Tibial nerve (tissue), 4 donors: ENCODE measurements around the gene GJA8. TPM values are rescaled to one million over a fixed set of nuclear protein-coding genes. Genes with fewer than 3 reads are reported as not detected.

Experiments used
- DNase-seq, 2 donors: peaks; one replicate each; pipeline ENCODE4 v3.0.0-alpha.2; 2019; ENCODE audit warnings: low spot score in 2 of 2
- H3K27ac ChIP-seq, 4 donors: fragments of 200-600 bp; sonication (generic) in 3 of 4; one replicate each; pipeline ENCODE4 v1.5.1; 2017 to 2019; ENCODE audit warnings: mild to moderate bottlenecking in 1 of 4
- H3K27me3 ChIP-seq, 2 donors: fragments of 200-600 bp; sonication (generic) in 1 of 2; one replicate each; pipeline versions ENCODE4 v1.5.1 to v1.6.0; 2017 to 2019
- H3K36me3 ChIP-seq, 3 donors: fragments of 200-600 bp; sonication (generic); one replicate each; pipeline ENCODE4 v1.5.1; 2018 to 2019
- H3K4me1 ChIP-seq, 4 donors: fragments of 200-600 bp; sonication (generic) in 3 of 4; one replicate each; pipeline ENCODE4 v1.5.1; 2017 to 2019
- H3K4me3 ChIP-seq, 4 donors: fragments of 200-600 bp; sonication (generic) in 3 of 4; one replicate each; pipeline ENCODE4 v1.5.1; 2017 to 2019; ENCODE audit warnings: mild to moderate bottlenecking in 1 of 4, moderate library complexity in 1 of 4
- H3K9me3 ChIP-seq, 4 donors: fragments of 200-600 bp; sonication (generic) in 3 of 4; one replicate each; pipeline ENCODE4 v1.5.1; 2017 to 2019
- CTCF ChIP-seq, 5 experiments: fragments of 200-600 bp in 3 of 5; fragments of 450-650 bp in 2 of 5; sonication (generic) in 3 of 5; IDR thresholded peaks; one replicate each; pipeline ENCODE4 v1.5.1; 2016 to 2019; ENCODE audit warnings: antibody characterized with exemption in 5 of 5, mild to moderate bottlenecking in 3 of 5, moderate library complexity in 2 of 5
- EP300 ChIP-seq, 2 donors: sonication (generic); formaldehyde crosslinking; IDR thresholded peaks; one replicate each; pipeline ENCODE4 v1.6.1; 2017; ENCODE audit warnings: antibody characterized with exemption in 2 of 2, mild to moderate bottlenecking in 1 of 2
- POLR2A ChIP-seq, 2 donors: fragments of 450-650 bp; IDR thresholded peaks; one replicate each; pipeline ENCODE4 v1.6.1; 2017; ENCODE audit warnings: antibody characterized with exemption in 2 of 2, mild to moderate bottlenecking in 2 of 2, moderate library complexity in 2 of 2
- WGBS, 2 donors: methylation state at CpG; one replicate each; pipeline ENCODE4 v1.1.5; 2018; 5-methylcytosine and 5-hydroxymethylcytosine counted together
- total RNA-seq, 4 donors: library from RNA; depleted of rRNA; stranded (reverse); fragments of >200 nt; gene quantifications; one replicate each; pipeline ENCODE4 v1.1.0, GENCODE V29; 2016

Gene GJA8
- total RNA-seq, 4 donors from 2014 or later, result not detected

GRCh38 chr1:147895123-147895522 lies 7.5 kb upstream of the GJA8 start:
- H3K4me3 ChIP-seq, result no peak overlapping the region
- no peaks in the 10 kb centered on the region for H3K36me3 ChIP-seq
- H3K27ac ChIP-seq, result no peak overlapping the region
- DNase-seq, result no peak
- H3K9me3 ChIP-seq, result no peaks in the 10 kb centered on the region
- H3K27me3 ChIP-seq, result no peaks in the 10 kb centered on the region
- 42 to 49% methylated on average over 4 of the region's 4 CpGs for WGBS, 2 donors
- H3K4me1 ChIP-seq, result peaks cover 0 to 20% (median 0%) of the 10 kb centered on the region in 4 donors
- TF ChIP-seq POLR2A (IDR thresholded peaks at IDR 0.05) (no peak), CTCF (IDR thresholded peaks at IDR 0.05) (no peak), EP300 (IDR thresholded peaks at IDR 0.05) (no peak)

GRCh38 chr1:147897029-147897752 lies 5.4 kb upstream of the GJA8 start:
- Histone ChIP-seq H3K27me3 (no peaks in the 10 kb centered on the region), H3K36me3 (no peaks in the 10 kb centered on the region), H3K4me1 (peaks cover 0 to 13% (median 0%) of the 10 kb centered on the region in 4 donors), H3K27ac (no peak overlapping the region), H3K4me3 (no peak overlapping the region), H3K9me3 (no peaks in the 10 kb centered on the region)
- DNase-seq, result no peak
- 38 to 53% methylated on average over 8 of the region's 8 CpGs for WGBS, 2 donors
- TF ChIP-seq CTCF (IDR thresholded peaks at IDR 0.05) (no peak), EP300 (IDR thresholded peaks at IDR 0.05) (no peak), POLR2A (IDR thresholded peaks at IDR 0.05) (no peak)

GRCh38 chr1:147897789-147898188 lies 4.8 kb upstream of the GJA8 start:
- H3K36me3 ChIP-seq, result no peaks in the 10 kb centered on the region
- peaks cover 0 to 8% (median 0%) of the 10 kb centered on the region in 4 donors for H3K4me1 ChIP-seq
- TF ChIP-seq POLR2A (IDR thresholded peaks at IDR 0.05) (no peak), EP300 (IDR thresholded peaks at IDR 0.05) (no peak), CTCF (IDR thresholded peaks at IDR 0.05) (no peak)
- H3K4me3 ChIP-seq, result no peak overlapping the region
- no peaks in the 10 kb centered on the region for H3K9me3 ChIP-seq
- WGBS, 2 donors, result 87% methylated on average over 4 of the region's 4 CpGs
- H3K27ac ChIP-seq, result no peak overlapping the region
- H3K27me3 ChIP-seq, result no peaks in the 10 kb centered on the region
- DNase-seq, result no peak

- no peaks in the 10 kb centered on the region for H3K9me3 ChIP-seq
- no peak for TF ChIP-seq EP300 (IDR thresholded peaks at IDR 0.05)
- no peak for DNase-seq
- H3K4me1 ChIP-seq, result no peaks in the 10 kb centered on the region
- H3K27ac ChIP-seq, result no peak overlapping the region
- H3K27me3 ChIP-seq, result no peaks in the 10 kb centered on the region
- no peaks in the 10 kb centered on the region for H3K36me3 ChIP-seq
- H3K4me3 ChIP-seq, result no peak overlapping the region
- WGBS, 2 donors, result 85 to 86% methylated on average over 3 of the region's 3 CpGs
Measured at GRCh38 chr1:147904726-147905125, 2.1 kb downstream of the GJA8 start.

- no peak for TF ChIP-seq POLR2A (IDR thresholded peaks at IDR 0.05)
- TF ChIP-seq CTCF (IDR thresholded peaks at IDR 0.05), result no peak
- no peak for TF ChIP-seq EP300 (IDR thresholded peaks at IDR 0.05)
- DNase-seq, result no peak
- Histone ChIP-seq H3K27me3 (no peaks in the 10 kb centered on the region), H3K4me3 (no peak overlapping the region), H3K27ac (no peak overlapping the region), H3K4me1 (no peaks in the 10 kb centered on the region), H3K9me3 (no peaks in the 10 kb centered on the region), H3K36me3 (no peaks in the 10 kb centered on the region)
- WGBS, 2 donors, result 94 to 96% methylated on average over 44 of the region's 44 CpGs
Measured at GRCh38 chr1:147907786-147908509, 5.4 kb downstream of the GJA8 start.
